WI38 (cell line): ENCODE measurements around the gene CNTN2.

Source experiments
- H3K4me3 ChIP-seq: 2 replicates; pipeline ENCODE4 v1.5.1; 2011; ENCODE audit warnings: low read depth, mild to moderate bottlenecking, control low read depth, low read length
- CTCF ChIP-seq: IDR thresholded peaks from 2 replicates; pipeline ENCODE4 v1.5.1; 2012; ENCODE audit warnings: low read depth, mild to moderate bottlenecking, control low read depth, low read length

Gene CNTN2

GRCh38 chr1:205024679-205025078, 18.3 kb upstream of the CNTN2 start:
- TF ChIP-seq CTCF: no peak
- H3K4me3 ChIP-seq: no peak overlapping the region

- no peak for TF ChIP-seq CTCF
- no peak overlapping the region for H3K4me3 ChIP-seq
These were observed 17.8 kb upstream of the CNTN2 start for GRCh38 chr1:205025239-205025638.

- no peak for TF ChIP-seq CTCF
These were observed 16.8 kb upstream of the CNTN2 start for GRCh38 chr1:205026181-205026580.

GRCh38 chr1:205028390-205028789, 14.6 kb upstream of the CNTN2 start:
- no peak overlapping the region for H3K4me3 ChIP-seq
- no peak for TF ChIP-seq CTCF

More at GRCh38 chr1:205026181-205026580, 16.8 kb upstream of the CNTN2 start:
- H3K4me3 ChIP-seq: no peak overlapping the region

GRCh38 chr1:205028924-205029323, 14.1 kb upstream of the CNTN2 start:
- H3K4me3 ChIP-seq: no peak overlapping the region
- TF ChIP-seq CTCF: no peak

- no peak overlapping the region for H3K4me3 ChIP-seq
- no peak for TF ChIP-seq CTCF
These were observed 12.8 kb upstream of the CNTN2 start for GRCh38 chr1:205030241-205030640.

- TF ChIP-seq CTCF: no peak
- no peak overlapping the region for H3K4me3 ChIP-seq
These were observed 12.1 kb upstream of the CNTN2 start for GRCh38 chr1:205030896-205031295.
